BJ (cell line): ENCODE measurements around the gene MORF4L1. TPM values are rescaled to one million over a fixed set of nuclear protein-coding genes. Genes with fewer than 3 reads are reported as not detected.
"Not testable (repeated sequence)": the region's sequence is repeated elsewhere in the genome, so short reads cannot be mapped to it uniquely, and the experiment has no call there.

ENCODE experiments used
- CTCF ChIA-PET: fragments of 350-600 bp; formaldehyde crosslinking; extraction: SDS; loops from one replicate; lab custom pipeline; 2021; ENCODE audit warnings: antibody characterized with exemption, inconsistent platforms; lab: Yijun Ruan, JAX
- POLR2A ChIA-PET: fragments of 300-600 bp; sonication (Branson Sonifier 250); formaldehyde crosslinking; extraction: SDS; loops from one replicate; lab custom pipeline; 2021; ENCODE audit warnings: antibody characterized with exemption; lab: Charles Lee
- DNase-seq: peaks from one replicate; pipeline ENCODE4 v3.0.0-alpha.2; 2011; ENCODE audit warnings: low read depth
- H3K27me3 ChIP-seq: 2 replicates; pipeline ENCODE4 v1.6.0; 2011; ENCODE audit warnings: low read length; ENCODE audit not compliant: control insufficient read depth, insufficient read depth
- H3K36me3 ChIP-seq: 2 replicates; pipeline ENCODE4 v1.5.1; 2011; ENCODE audit warnings: low read length; ENCODE audit not compliant: control insufficient read depth, insufficient read depth
- H3K4me3 ChIP-seq: 2 replicates; pipeline ENCODE4 v1.5.1; 2011; ENCODE audit warnings: low read depth, mild to moderate bottlenecking, control low read depth, low read length
- CTCF ChIP-seq: IDR thresholded peaks from 2 replicates; pipeline ENCODE4 v1.5.1; 2011; ENCODE audit warnings: low read depth, mild to moderate bottlenecking, control low read depth, inconsistent platforms, low read length, moderate library complexity; ENCODE audit not compliant: insufficient read depth
- polyA plus RNA-seq: library from polyadenylated mRNA; depleted of rRNA; stranded (reverse); fragments of >200 nt; gene quantifications from 2 replicates; pipeline ENCODE4 v1.2.3, GENCODE V29; 2011

MORF4L1 gene
- polyA plus RNA-seq, 1 experiment, result 199 TPM

- DNase-seq, result no peak
- Histone ChIP-seq H3K36me3 (no peaks in the 10 kb centered on the region), H3K27me3 (0 out of 2 replicates have a peak, but pooled peaks cover 1% of the 10 kb centered on the region), H3K4me3 (no peak overlapping the region)
- POLR2A ChIA-PET, result no interaction called here
- CTCF ChIA-PET, result interaction anchor here (0.6 kb wide), 1 partner anchor 180 kb away, joined by 3 read pairs; no protein-coding TSS in a partner anchor
- no peak for TF ChIP-seq CTCF
Observed at GRCh38 chr15:78840661-78841375, 31.9 kb upstream of the MORF4L1 start.

- DNase-seq, result no peak
- POLR2A ChIA-PET, result no interaction called here
- Histone ChIP-seq H3K36me3 (no peaks in the 10 kb centered on the region), H3K4me3 (no peak overlapping the region), H3K27me3 (0 out of 2 replicates have a peak, but pooled peaks cover 1% of the 10 kb centered on the region)
- no peak for TF ChIP-seq CTCF
- CTCF ChIA-PET, result no interaction called here
Observed at GRCh38 chr15:78841376-78841706, 31.3 kb upstream of the MORF4L1 start.

GRCh38 chr15:78841891-78842290 lies 30.8 kb upstream of the MORF4L1 start:
- no peak for DNase-seq
- TF ChIP-seq CTCF, result no peak
- Histone ChIP-seq H3K27me3 (0 out of 2 replicates have a peak, but pooled peaks cover 1% of the 10 kb centered on the region), H3K36me3 (no peaks in the 10 kb centered on the region), H3K4me3 (no peak overlapping the region)
- ChIA-PET POLR2A (no interaction called here), CTCF (no interaction called here)

- H3K27me3 ChIP-seq, result 0 out of 2 replicates have a peak, but pooled peaks cover 1% of the 10 kb centered on the region
- ChIA-PET POLR2A (no interaction called here), CTCF (interaction anchor here (0.8 kb wide), 1 partner anchor 10 kb away, joined by 3 read pairs; no protein-coding TSS in a partner anchor)
- TF ChIP-seq CTCF, result no peak
- no peaks in the 10 kb centered on the region for H3K36me3 ChIP-seq
- DNase-seq, result no peak
- no peak overlapping the region for H3K4me3 ChIP-seq
Observed at GRCh38 chr15:78842519-78842918, 30.2 kb upstream of the MORF4L1 start.

- H3K4me3 ChIP-seq, H3K27me3 ChIP-seq, POLR2A ChIA-PET, DNase-seq, CTCF ChIA-PET, H3K36me3 ChIP-seq: not testable (repeated sequence)
Observed at GRCh38 chr15:78846906-78847305, 25.8 kb upstream of the MORF4L1 start.

- H3K36me3 ChIP-seq, POLR2A ChIA-PET, H3K27me3 ChIP-seq, DNase-seq, CTCF ChIA-PET, H3K4me3 ChIP-seq: not testable (repeated sequence)
Observed at GRCh38 chr15:78847387-78847906, 25.2 kb upstream of the MORF4L1 start.
